Measurements from ENCODE around the gene ORC3. TPM values are rescaled to one million over a fixed set of nuclear protein-coding genes. Genes with fewer than 3 reads are reported as not detected.

ORC3 gene
- total and polyA plus RNA-seq, 7 donors: 10.2 to 27.6 (median 17.5) TPM

DNA sequence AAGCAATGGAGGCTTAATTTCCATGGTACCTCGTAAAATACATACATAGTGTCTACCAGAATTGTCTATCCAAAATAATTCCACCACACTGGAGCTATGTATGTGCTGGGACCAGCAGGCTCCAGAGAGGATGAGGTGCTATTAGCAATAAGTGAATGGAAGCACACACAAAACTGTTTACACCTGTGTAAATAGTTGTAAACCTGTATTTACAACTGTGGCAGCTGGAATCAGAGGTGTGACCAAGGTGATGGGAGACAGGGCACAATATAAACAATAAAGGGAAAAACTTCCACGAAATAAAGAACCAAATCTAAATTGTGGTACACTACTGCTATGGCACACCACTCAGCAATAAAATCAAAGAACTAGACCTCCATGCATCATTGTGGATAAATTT lies 14.5 kb upstream of the ORC3 start:
- Histone ChIP-seq H3K36me3 (peaks cover 0 to 1% (median 0%) of the 10 kb centered on the region in 4 donors), H3K9me3 (no peaks in the 10 kb centered on the region), H3K4me1 (peaks cover 0 to 39% (median 29%) of the 10 kb centered on the region in 4 donors), H3K27me3 (no peaks in the 10 kb centered on the region), H3K4me3 (no peak overlapping the region), H3K27ac (no peak overlapping the region)
- intact Hi-C loops (cut with DNase I): no loop called here
- WGBS, 2 donors: 16 to 64% methylated on average over 2 of the region's 2 CpGs
- no peak for DNase-seq
- TF ChIP-seq, protein P1, sequence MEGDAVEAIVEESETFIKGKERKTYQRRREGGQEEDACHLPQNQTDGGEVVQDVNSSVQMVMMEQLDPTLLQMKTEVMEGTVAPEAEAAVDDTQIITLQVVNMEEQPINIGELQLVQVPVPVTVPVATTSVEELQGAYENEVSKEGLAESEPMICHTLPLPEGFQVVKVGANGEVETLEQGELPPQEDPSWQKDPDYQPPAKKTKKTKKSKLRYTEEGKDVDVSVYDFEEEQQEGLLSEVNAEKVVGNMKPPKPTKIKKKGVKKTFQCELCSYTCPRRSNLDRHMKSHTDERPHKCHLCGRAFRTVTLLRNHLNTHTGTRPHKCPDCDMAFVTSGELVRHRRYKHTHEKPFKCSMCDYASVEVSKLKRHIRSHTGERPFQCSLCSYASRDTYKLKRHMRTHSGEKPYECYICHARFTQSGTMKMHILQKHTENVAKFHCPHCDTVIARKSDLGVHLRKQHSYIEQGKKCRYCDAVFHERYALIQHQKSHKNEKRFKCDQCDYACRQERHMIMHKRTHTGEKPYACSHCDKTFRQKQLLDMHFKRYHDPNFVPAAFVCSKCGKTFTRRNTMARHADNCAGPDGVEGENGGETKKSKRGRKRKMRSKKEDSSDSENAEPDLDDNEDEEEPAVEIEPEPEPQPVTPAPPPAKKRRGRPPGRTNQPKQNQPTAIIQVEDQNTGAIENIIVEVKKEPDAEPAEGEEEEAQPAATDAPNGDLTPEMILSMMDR (IDR thresholded peaks at IDR 0.05): no peak
- TF ChIP-seq POLR2A (IDR thresholded peaks at IDR 0.05) (no peak), POLR2AphosphoS5 (IDR thresholded peaks at IDR 0.05) (no peak), EP300 (IDR thresholded peaks at IDR 0.05) (no peak)

DNA sequence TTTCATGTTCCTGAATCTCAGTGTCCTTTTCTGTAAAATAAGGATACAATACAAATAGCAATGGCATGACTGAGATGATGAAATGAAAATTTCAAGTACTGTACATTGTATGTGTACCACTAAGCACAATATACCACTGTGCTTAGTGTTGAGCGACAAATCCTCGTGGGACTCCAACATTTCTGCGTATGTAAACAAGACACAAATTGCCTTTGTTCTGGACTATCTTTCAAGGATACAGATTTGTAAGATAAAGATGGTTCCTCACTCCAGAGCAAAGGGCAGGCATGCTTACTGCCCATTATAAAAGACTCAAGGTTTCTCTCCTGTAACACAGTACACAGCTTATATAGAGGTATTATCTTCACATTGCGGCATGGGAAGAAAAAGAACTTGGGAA lies 6.1 kb upstream of the ORC3 start:
- intact Hi-C loops (cut with DNase I): loop anchor here (10.0 kb wide), 1 partner anchor 189 kb away; no protein-coding TSS in a partner anchor
- no peak overlapping the region for H3K4me3 ChIP-seq
- no peak overlapping the region for H3K27ac ChIP-seq
- H3K27me3 ChIP-seq: no peaks in the 10 kb centered on the region
- H3K36me3 ChIP-seq: peaks cover 0 to 33% (median 10%) of the 10 kb centered on the region in 4 donors
- no peak for DNase-seq
- no peaks in the 10 kb centered on the region for H3K9me3 ChIP-seq
- no peak for TF ChIP-seq POLR2AphosphoS5 (IDR thresholded peaks at IDR 0.05)
- TF ChIP-seq POLR2A (IDR thresholded peaks at IDR 0.05): no peak
- TF ChIP-seq, protein P1 (IDR thresholded peaks at IDR 0.05): no peak
- TF ChIP-seq EP300 (IDR thresholded peaks at IDR 0.05): no peak
- 73 to 88% methylated on average over 4 of the region's 4 CpGs for WGBS, 2 donors
- H3K4me1 ChIP-seq: peaks cover 0 to 39% (median 18%) of the 10 kb centered on the region in 4 donors

DNA sequence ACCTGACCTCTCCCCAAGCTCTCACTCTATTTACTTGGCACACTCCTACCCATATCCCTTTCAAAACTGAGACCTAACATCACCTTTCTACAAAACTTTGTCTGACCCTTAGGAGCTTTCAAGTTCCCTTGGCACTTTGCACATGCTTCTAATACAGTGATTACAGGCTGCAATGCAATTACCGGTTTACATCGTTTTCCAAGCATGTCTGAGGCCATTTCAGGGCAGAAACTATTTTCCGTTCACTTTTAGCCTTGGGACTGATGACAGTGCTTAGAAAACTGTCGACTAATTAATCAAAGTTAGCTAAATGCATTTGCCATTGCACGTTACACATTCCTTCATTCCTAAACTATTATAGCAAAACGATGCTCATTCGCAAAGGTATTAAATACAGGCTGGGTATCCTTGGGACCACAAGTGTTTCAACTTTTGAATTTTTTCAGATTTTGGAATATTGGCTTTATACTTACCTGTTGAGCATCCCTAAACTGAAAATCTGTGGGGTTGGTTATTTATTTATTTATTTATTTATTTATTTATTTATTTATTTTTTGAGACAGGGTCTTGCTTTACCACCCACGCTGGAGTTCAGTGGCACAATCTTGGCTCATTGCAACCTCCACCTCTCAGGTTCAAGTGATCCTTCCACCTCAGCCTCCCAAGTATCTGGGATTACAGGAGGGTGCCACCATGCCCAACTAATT lies 3.4 kb upstream of the ORC3 start:
- intact Hi-C loops (cut with DNase I): loop anchor here (10.0 kb wide), 1 partner anchor 192 kb away; no protein-coding TSS in a partner anchor
- DNase-seq: no peak
- Histone ChIP-seq H3K9me3 (no peaks in the 10 kb centered on the region), H3K27me3 (no peaks in the 10 kb centered on the region), H3K4me3 (no peak overlapping the region), H3K4me1 (peaks cover 0 to 54% (median 32%) of the 10 kb centered on the region in 4 donors), H3K36me3 (peaks cover 0 to 21% (median 10%) of the 10 kb centered on the region in 4 donors), H3K27ac (no peak overlapping the region)
- TF ChIP-seq POLR2A (IDR thresholded peaks at IDR 0.05) (no peak), EP300 (IDR thresholded peaks at IDR 0.05) (no peak), POLR2AphosphoS5 (IDR thresholded peaks at IDR 0.05) (no peak)
- TF ChIP-seq, protein P1 (IDR thresholded peaks at IDR 0.05): no peak
- WGBS, 2 donors: 95 to 96% methylated on average over 8 of the region's 8 CpGs

DNA sequence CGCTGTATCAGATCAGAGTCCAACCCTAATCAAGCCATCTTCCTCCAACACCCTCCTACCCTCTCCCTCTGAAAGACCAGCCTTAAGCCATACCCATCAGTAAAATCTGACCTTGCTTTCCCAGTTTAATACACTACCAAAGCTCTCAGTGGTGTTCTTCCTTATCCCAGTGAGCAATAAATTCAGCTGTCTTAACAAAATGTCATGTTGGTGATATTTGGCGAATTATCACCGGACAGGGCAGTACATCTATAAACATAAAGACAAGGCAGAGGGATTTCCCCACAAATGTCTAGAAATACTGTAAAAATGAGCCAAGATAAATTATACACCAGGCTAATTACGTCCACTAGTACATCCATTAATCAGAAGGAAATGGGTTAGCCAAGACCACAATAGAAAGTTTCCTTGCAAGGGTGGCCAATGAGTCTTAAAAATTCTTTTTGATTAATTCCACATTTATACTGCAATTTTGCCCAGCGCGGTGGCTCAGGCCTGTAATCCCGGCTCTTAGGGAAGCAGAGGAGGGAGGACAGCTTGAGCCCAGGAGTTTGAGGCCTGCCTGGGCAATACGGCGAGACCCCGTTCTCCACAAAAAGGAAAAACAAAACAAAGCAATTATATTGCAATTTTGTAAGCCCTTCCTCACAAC lies 1.1 kb upstream of the ORC3 start:
- no peaks in the 10 kb centered on the region for H3K27me3 ChIP-seq
- no peak for DNase-seq
- H3K36me3 ChIP-seq: peaks cover 0 to 6% (median 0%) of the 10 kb centered on the region in 4 donors
- intact Hi-C loops (cut with DNase I): loop anchor here (10.0 kb wide), 1 partner anchor 194 kb away; no protein-coding TSS in a partner anchor
- H3K4me1 ChIP-seq: peaks cover 0 to 60% (median 32%) of the 10 kb centered on the region in 4 donors
- TF ChIP-seq POLR2AphosphoS5 (IDR thresholded peaks at IDR 0.05) (no peak), POLR2A (IDR thresholded peaks at IDR 0.05) (no peak), EP300 (IDR thresholded peaks at IDR 0.05) (no peak)
- TF ChIP-seq, protein P1 (IDR thresholded peaks at IDR 0.05): no peak
- H3K27ac ChIP-seq: peak overlapping the region; percentile 81 to 88 (median 87)
- H3K4me3 ChIP-seq: peak overlapping the region; percentile 81 to 89 (median 84)
- WGBS, 2 donors: 11 to 34% methylated on average over 10 of the region's 10 CpGs
- no peaks in the 10 kb centered on the region for H3K9me3 ChIP-seq

Data from sigmoid colon (tissue), 7 donors.